ENCODE data around the gene ERVH48-1.
A peak's percentile ranks its signal among the peaks of the same experiment; 100 is the strongest.
"Not testable (repeated sequence)": the region's sequence is repeated elsewhere in the genome, so short reads cannot be mapped to it uniquely, and the experiment has no call there.

ERVH48-1 gene

DNA sequence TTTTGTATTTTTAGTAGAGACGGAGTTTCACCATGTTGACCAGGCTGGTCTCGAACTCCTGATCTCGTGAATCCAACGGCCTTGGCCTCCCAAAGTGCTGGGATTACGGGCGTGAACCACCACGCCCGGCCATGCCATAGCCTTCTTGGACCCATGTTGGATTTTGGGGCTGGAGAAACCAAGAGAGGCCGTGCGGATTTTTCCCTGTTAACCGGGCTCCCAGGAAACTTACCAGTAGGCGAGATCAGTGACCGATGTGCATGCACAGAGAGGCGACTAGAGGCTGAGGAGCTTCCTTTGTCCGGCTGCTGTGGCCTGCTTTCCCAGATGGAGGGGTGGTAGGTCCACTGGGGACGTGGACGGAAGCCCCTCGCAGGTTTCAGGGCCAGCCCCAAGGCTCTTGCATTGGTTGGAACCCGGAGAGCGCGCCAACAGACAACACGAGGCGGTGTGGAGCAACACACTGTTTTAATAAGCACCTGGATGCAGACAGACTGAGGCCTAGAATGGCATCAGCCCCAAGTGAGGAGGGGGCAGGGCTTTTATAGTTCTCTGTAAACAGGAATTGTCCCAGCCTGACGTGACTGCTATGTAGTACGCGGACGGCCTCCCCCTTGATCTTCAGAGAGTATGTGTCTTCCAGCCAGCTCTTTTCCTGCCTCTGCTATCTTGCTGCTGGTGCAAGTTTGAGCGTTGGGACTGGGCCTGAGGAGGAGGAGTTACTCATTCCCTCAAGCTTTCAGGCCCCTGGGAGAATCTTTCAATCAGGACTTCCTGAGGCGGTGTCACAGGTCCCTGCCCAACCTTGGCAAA, at the start of gene ERVH48-1:
Gene ERVH48-1, minus strand, starts transcription at position 517 of the 813 bp plus-strand sequence. CDS start 6,624 bp downstream, outside the sequence.
- Histone ChIP-seq H3K4me1 (ENCODE audit: control insufficient read depth in 1 of 2, insufficient read depth in 2 of 2, low read length in 2 of 2) (no peaks in the 10 kb centered on the region), H3K9me3 (ENCODE audit: control insufficient read depth in 1 of 2, low read length in 2 of 2) (no peaks in the 10 kb centered on the region), H3K27me3 (ENCODE audit: low read depth, low read length) (no peaks in the 10 kb centered on the region), H3K27ac (ENCODE audit: low read length) (no peak within 1 kb of the TSS), H3K36me3 (ENCODE audit: control insufficient read depth in 1 of 2, insufficient read depth in 2 of 2, low read length in 2 of 2) (no peaks in the 10 kb centered on the region), H3K4me3 (ENCODE audit: low read depth in 1 of 2, low read length in 2 of 2) (no peak within 1 kb of the TSS)

DNA sequence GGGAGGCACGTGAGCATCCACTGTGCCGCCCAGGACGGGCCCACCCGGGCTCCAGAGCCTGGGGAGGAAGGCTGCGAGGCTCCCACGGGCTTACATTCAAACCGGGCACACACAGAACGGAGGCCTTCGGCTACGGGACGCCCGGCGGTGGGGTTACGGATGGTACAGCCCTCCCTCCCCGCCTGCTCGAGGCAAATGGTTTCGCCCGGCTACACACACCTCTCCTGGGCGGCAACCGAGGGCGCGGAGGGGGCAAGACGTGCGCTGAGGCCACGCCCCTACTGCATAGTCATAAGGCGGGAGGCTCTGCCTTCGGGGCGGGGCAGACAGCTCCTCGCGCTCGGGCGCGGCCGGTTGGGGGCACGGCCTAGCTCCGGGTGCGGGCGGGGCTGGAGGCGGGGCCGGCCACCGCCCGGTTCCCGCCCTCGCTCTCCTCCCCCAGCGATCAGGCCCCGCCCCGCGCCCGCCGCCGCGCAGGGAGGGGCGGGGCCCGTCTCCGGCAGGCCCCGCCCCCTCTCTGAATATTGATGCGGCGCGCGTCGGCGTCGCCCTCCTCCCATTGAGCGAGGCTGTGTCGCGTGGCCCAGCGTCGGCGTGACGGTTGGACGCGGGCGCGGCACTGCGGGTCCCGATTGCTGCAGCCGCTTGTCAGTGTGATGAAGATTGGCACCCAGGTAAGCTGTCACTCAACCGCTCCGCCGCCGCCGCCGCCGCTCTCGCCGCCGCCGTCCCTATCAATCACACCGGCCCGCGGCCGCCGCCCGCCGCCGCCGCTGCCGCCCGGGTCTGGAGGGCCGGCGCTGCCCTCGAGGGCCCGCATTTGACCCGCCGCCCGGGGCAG, 48.8 kb upstream of the ERVH48-1 start, which contains the start of gene PKNOX1:
Gene PKNOX1, plus strand, starts transcription at position 572 of the 841 bp plus-strand sequence. CDS start 29,820 bp downstream, outside the sequence.
- Histone ChIP-seq H3K36me3 (ENCODE audit: control insufficient read depth in 1 of 2, insufficient read depth in 2 of 2, low read length in 2 of 2) (no peaks in the 10 kb centered on the region), H3K4me1 (ENCODE audit: control insufficient read depth in 1 of 2, insufficient read depth in 2 of 2, low read length in 2 of 2) (peaks cover 4 to 13% of the 10 kb centered on the region in 2 donors), H3K27me3 (ENCODE audit: low read depth, low read length) (no peaks in the 10 kb centered on the region), H3K4me3 (ENCODE audit: low read depth in 1 of 2, low read length in 2 of 2) (peak within 1 kb of the TSS; percentile 68 to 70), H3K9me3 (ENCODE audit: control insufficient read depth in 1 of 2, low read length in 2 of 2) (no peaks in the 10 kb centered on the region), H3K27ac (ENCODE audit: low read length) (peak within 1 kb of the TSS; percentile 92)

- no peaks in the 10 kb centered on the region for H3K36me3 ChIP-seq (ENCODE audit: control insufficient read depth in 1 of 2, insufficient read depth in 2 of 2, low read length in 2 of 2)
- peak overlapping the region; percentile 74 for H3K27ac ChIP-seq (ENCODE audit: low read length)
- H3K9me3 ChIP-seq (ENCODE audit: control insufficient read depth in 1 of 2, low read length in 2 of 2) = no peaks in the 10 kb centered on the region
- H3K4me3 ChIP-seq (ENCODE audit: low read depth in 1 of 2, low read length in 2 of 2) = peak overlapping the region; percentile 68 to 70
- H3K4me1 ChIP-seq (ENCODE audit: control insufficient read depth in 1 of 2, insufficient read depth in 2 of 2, low read length in 2 of 2) = peaks cover 4 to 13% of the 10 kb centered on the region in 2 donors
- H3K27me3 ChIP-seq (ENCODE audit: low read depth, low read length) = no peaks in the 10 kb centered on the region
Observed at GRCh38 chr21:42973309-42973990, 48.0 kb upstream of the ERVH48-1 start.

GRCh38 chr21:42971897-42972275, 46.5 kb upstream of the ERVH48-1 start:
- Histone ChIP-seq H3K9me3 (ENCODE audit: control insufficient read depth in 1 of 2, low read length in 2 of 2) (no peaks in the 10 kb centered on the region), H3K27me3 (ENCODE audit: low read depth, low read length) (no peaks in the 10 kb centered on the region), H3K36me3 (ENCODE audit: control insufficient read depth in 1 of 2, insufficient read depth in 2 of 2, low read length in 2 of 2) (no peaks in the 10 kb centered on the region), H3K4me3 (ENCODE audit: low read depth in 1 of 2, low read length in 2 of 2) (no peak overlapping the region), H3K27ac (ENCODE audit: low read length) (peak overlapping the region; percentile 64), H3K4me1 (ENCODE audit: control insufficient read depth in 1 of 2, insufficient read depth in 2 of 2, low read length in 2 of 2) (peaks cover 4 to 13% of the 10 kb centered on the region in 2 donors)

DNA sequence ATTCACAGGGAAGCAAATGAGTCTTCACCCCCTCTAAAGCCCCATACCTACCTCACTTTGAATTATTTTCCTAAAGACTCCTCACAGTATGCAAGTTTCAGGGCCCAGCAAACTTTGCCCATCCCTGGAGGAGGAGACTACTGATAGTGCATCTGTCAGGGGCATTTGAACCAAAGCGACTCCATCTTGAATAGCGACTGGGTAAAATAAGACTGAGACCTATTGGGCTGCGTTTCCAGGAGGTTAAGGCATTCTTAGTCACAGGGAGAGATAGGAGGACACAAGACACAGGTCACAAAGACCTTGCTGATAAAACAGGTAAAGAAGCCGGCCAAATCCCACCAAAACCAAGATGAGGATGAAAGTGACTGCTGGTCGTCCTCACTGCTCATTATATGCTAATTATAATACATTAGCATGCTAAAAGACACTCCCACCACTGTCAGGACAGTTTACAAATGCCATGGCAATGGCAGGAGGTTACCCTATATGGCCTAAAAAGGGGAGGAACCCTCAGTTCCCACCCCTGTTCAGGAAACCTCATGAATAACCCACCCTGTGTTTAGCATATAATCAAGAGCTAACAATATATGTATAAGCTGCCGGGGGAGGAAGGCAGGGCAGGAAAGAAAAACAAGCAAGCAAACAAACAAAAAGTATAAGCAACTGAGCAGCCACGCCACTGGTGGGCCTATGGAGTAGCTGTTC, 45.7 kb upstream of the ERVH48-1 start:
- H3K27me3 ChIP-seq (ENCODE audit: low read depth, low read length) = no peaks in the 10 kb centered on the region
- no peak overlapping the region for H3K27ac ChIP-seq (ENCODE audit: low read length)
- H3K4me3 ChIP-seq (ENCODE audit: low read depth in 1 of 2, low read length in 2 of 2) = no peak overlapping the region

DNA sequence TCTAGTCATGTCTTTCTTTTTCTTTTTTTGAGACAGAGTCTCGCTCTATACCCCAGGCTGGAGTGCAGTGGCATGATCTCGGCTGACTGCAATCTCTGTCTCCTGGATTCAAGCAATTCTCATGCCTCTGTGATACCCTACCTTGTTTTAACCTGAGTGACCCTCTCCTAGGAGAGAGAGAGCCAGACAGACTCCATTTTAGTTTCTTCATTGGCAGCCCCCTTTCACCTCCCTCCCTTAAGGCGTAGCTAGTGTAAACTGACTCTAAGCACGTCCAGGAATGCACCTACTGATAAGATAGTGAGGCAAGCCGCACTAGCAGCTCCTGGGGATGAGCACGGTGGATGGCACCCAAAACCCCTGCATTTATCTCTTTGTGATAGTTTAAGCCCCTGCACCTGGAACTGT, 43.8 kb upstream of the ERVH48-1 start:
- Histone ChIP-seq H3K36me3 (ENCODE audit: control insufficient read depth in 1 of 2, insufficient read depth in 2 of 2, low read length in 2 of 2) (no peaks in the 10 kb centered on the region), H3K4me3 (ENCODE audit: low read depth in 1 of 2, low read length in 2 of 2) (no peak overlapping the region), H3K4me1 (ENCODE audit: control insufficient read depth in 1 of 2, insufficient read depth in 2 of 2, low read length in 2 of 2) (peaks cover 0 to 6% of the 10 kb centered on the region in 2 donors), H3K9me3 (ENCODE audit: control insufficient read depth in 1 of 2, low read length in 2 of 2) (no peaks in the 10 kb centered on the region), H3K27ac (ENCODE audit: low read length) (no peak overlapping the region), H3K27me3 (ENCODE audit: low read depth, low read length) (no peaks in the 10 kb centered on the region)

More for the DNA sequence above, 45.7 kb upstream of the ERVH48-1 start:
- Histone ChIP-seq H3K9me3 (ENCODE audit: control insufficient read depth in 1 of 2, low read length in 2 of 2) (no peaks in the 10 kb centered on the region), H3K36me3 (ENCODE audit: control insufficient read depth in 1 of 2, insufficient read depth in 2 of 2, low read length in 2 of 2) (no peaks in the 10 kb centered on the region), H3K4me1 (ENCODE audit: control insufficient read depth in 1 of 2, insufficient read depth in 2 of 2, low read length in 2 of 2) (peaks cover 4 to 6% of the 10 kb centered on the region in 2 donors)

GRCh38 chr21:42967616-42968015, 42.2 kb upstream of the ERVH48-1 start:
- H3K27ac ChIP-seq (ENCODE audit: low read length); H3K27me3 ChIP-seq (ENCODE audit: low read depth, low read length); H3K36me3 ChIP-seq (ENCODE audit: control insufficient read depth in 1 of 2, insufficient read depth in 2 of 2, low read length in 2 of 2); H3K9me3 ChIP-seq (ENCODE audit: control insufficient read depth in 1 of 2, low read length in 2 of 2); H3K4me3 ChIP-seq (ENCODE audit: low read depth in 1 of 2, low read length in 2 of 2); H3K4me1 ChIP-seq (ENCODE audit: control insufficient read depth in 1 of 2, insufficient read depth in 2 of 2, low read length in 2 of 2): not testable (repeated sequence)

GRCh38 chr21:42965211-42965560, 39.8 kb upstream of the ERVH48-1 start:
- Histone ChIP-seq H3K4me3 (ENCODE audit: low read depth in 1 of 2, low read length in 2 of 2) (no peak overlapping the region), H3K9me3 (ENCODE audit: control insufficient read depth in 1 of 2, low read length in 2 of 2) (no peaks in the 10 kb centered on the region), H3K27ac (ENCODE audit: low read length) (no peak overlapping the region), H3K36me3 (ENCODE audit: control insufficient read depth in 1 of 2, insufficient read depth in 2 of 2, low read length in 2 of 2) (no peaks in the 10 kb centered on the region), H3K27me3 (ENCODE audit: low read depth, low read length) (no peaks in the 10 kb centered on the region), H3K4me1 (ENCODE audit: control insufficient read depth in 1 of 2, insufficient read depth in 2 of 2, low read length in 2 of 2) (no peaks in the 10 kb centered on the region)

- Histone ChIP-seq H3K4me3 (ENCODE audit: low read depth in 1 of 2, low read length in 2 of 2) (no peak overlapping the region), H3K27ac (ENCODE audit: low read length) (no peak overlapping the region), H3K36me3 (ENCODE audit: control insufficient read depth in 1 of 2, insufficient read depth in 2 of 2, low read length in 2 of 2) (no peaks in the 10 kb centered on the region), H3K4me1 (ENCODE audit: control insufficient read depth in 1 of 2, insufficient read depth in 2 of 2, low read length in 2 of 2) (no peaks in the 10 kb centered on the region), H3K27me3 (ENCODE audit: low read depth, low read length) (no peaks in the 10 kb centered on the region), H3K9me3 (ENCODE audit: control insufficient read depth in 1 of 2, low read length in 2 of 2) (no peaks in the 10 kb centered on the region)
Observed at GRCh38 chr21:42964546-42965210, 39.2 kb upstream of the ERVH48-1 start.

DNA sequence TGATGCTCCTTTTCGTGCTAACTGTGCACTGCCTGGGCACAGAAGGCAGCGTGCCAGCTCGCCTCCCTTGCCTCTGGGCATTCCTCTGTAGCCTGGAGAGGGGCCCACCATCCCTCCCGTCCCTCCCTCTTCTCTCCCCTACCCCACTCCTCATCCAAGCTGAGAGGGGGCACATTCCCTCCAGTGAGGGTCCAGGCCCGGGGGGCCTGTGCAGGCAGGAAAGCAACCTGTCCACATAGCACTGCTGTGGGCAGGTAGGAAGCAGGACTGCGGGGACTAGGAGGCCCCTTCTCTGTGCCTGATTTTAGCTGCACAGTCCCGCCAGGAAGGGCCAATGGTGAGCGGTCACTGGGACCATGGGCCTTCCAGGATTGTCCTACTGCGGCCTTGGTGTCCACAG, 38.7 kb upstream of the ERVH48-1 start:
- H3K36me3 ChIP-seq (ENCODE audit: control insufficient read depth in 1 of 2, insufficient read depth in 2 of 2, low read length in 2 of 2) = no peaks in the 10 kb centered on the region
- H3K27ac ChIP-seq (ENCODE audit: low read length) = no peak overlapping the region

More for the DNA sequence above, 38.7 kb upstream of the ERVH48-1 start:
- Histone ChIP-seq H3K4me1 (ENCODE audit: control insufficient read depth in 1 of 2, insufficient read depth in 2 of 2, low read length in 2 of 2) (no peaks in the 10 kb centered on the region), H3K27me3 (ENCODE audit: low read depth, low read length) (no peaks in the 10 kb centered on the region), H3K9me3 (ENCODE audit: control insufficient read depth in 1 of 2, low read length in 2 of 2) (no peaks in the 10 kb centered on the region), H3K4me3 (ENCODE audit: low read depth in 1 of 2, low read length in 2 of 2) (no peak overlapping the region)
